ENCODE data around the gene FOXP1.

- TF ChIP-seq CTCF (IDR thresholded peaks at IDR 0.05; ENCODE audit: low read length), result no peak
- no peak for TF ChIP-seq EZH2 (IDR thresholded peaks at IDR 0.05; ENCODE audit: borderline replicate concordance, low read length)
These were observed 602.2 kb downstream of the FOXP1 start for GRCh38 chr3:70981231-70981880.
